DMS53 treated with DMSO at 0.1 percent for 48 hours (cell line): ENCODE data around the gene APOBR.
"Not testable (repeated sequence)": the region's sequence is repeated elsewhere in the genome, so short reads cannot be mapped to it uniquely, and the experiment has no call there.

Experiments used
- DNase-seq: peaks from one replicate; lab custom pipeline; 2025; ENCODE audit not compliant: unreplicated experiment; lab: John Stamatoyannopoulos, UW

APOBR gene, protein sequence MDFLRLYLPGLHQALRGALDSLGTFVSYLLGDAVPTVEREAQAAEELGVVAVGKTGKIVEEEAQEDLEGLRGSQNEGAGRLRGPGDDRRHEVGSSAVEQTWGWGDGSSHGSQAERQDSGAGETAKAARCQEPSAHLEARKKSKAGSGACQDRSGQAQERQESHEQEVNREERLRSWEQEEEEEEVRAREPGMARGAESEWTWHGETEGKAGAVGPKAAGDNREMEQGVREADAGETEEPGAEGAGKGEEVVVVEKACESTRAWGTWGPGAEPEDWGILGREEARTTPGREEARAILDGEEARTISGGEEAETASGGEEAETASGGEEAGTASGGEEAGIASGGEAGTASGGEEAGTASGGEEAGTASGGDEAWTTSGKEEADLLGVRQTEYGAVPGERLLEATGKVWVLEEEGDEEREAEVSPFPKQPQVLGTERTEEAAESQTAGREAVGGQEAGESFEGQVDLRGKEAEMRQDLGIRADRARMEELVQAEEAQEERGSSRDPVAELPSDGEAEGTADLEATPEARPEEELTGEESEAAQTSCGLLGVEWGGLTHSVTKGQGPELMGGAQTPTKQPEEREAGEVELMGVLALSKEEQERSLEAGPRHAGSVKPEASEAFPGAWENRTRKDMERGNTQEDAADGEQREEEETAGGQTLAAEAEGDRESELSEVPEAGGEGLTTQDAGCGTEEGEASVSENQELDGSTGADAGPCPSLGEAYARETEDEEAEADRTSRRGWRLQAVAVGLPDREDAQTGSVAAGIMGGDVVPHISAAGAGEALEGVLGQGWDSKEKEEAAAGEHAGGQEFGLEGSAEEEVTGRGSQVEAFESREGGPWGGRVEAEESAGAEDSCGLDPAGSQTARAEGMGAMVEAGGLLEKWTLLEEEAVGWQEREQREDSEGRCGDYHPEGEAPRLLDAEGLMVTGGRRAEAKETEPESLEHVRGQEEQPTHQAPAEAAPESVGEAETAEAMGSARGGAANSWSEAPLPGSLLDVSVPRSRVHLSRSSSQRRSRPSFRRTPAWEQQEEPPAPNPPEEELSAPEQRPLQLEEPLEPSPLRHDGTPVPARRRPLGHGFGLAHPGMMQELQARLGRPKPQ

DNA sequence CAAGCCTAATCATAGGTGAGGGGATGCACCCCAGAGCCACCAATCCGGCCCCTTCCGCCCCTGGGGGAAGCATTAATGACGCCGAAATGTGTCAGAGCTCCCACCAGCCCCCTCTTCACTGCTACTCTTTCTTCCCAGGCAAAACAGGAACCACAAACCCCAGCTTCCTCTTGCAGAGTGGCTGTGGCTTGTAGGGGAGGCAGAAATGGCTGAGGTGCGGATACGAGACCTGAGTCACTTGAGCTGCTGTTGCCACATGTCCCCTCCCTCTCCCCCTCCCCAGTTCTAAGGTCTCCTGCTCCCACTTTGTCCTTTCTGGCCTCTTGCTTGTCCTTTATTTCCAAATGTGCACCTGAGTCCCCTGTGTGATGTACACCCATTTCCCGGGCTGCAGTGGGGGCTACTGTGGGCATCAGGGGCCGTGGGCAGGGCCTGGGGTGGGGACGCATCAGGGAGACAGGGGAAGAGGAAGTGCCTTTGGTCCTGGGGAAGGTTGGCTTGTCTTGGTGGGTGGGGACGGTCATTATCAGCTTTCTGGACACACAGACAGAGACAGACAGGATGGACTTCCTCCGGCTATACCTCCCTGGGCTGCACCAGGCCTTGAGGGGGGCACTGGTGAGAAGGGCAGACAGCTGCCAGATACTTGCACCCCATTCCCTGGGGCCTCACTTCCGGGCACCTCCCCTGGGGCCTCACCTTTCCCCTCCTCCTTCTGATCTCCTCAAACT lies at the start of gene APOBR:
APOBR (plus strand) TSS at position 523 of the 731 bp plus-strand sequence; CDS start at position 562, 39 bp downstream.
- no peak for DNase-seq

DNA sequence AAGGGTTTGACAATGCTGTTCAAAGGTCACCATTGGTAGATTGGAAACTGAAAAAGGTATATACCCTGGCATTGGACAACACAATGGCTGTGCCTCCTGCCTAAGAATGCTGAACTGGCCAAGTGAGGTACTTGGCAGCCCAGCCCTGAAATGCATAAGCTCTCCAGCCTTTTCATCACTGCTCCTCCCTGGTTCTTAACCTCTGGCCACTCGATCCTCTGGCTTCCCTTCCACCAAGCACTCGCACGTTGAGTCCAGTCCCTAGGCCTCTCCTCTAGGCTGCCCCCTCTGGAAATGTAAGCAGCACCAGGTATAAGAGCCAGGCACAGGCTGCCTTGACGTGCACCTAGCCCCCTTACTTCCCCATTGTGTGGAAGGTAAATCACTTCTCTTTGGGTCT lies 48.1 kb upstream of the APOBR start:
- DNase-seq: not testable (repeated sequence)

DNA sequence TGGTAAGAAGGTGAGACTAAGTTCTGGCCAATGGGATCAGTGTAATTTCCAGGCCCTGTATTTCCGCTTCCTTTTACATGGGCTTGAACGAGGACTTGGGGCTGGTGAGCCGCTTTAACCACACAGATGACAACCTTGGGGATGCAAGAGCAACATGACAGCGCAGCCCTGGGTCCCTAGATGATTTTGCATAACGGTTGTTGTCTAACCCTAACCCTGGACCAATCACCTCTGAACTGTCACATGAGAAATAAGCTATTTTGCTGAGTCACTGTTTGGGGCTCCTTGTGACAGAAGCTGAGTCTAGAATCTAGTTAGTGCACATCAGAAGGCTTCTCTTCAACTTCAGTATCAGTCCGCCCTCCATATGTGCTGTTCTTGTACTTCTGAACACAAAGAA lies 47.4 kb upstream of the APOBR start:
- not testable (repeated sequence) for DNase-seq

GRCh38 chr16:28473714-28474265 lies 20.7 kb upstream of the APOBR start:
- DNase-seq: no peak

- no peak for DNase-seq
Measured at GRCh38 chr16:28475221-28475620, 19.2 kb upstream of the APOBR start.

DNA sequence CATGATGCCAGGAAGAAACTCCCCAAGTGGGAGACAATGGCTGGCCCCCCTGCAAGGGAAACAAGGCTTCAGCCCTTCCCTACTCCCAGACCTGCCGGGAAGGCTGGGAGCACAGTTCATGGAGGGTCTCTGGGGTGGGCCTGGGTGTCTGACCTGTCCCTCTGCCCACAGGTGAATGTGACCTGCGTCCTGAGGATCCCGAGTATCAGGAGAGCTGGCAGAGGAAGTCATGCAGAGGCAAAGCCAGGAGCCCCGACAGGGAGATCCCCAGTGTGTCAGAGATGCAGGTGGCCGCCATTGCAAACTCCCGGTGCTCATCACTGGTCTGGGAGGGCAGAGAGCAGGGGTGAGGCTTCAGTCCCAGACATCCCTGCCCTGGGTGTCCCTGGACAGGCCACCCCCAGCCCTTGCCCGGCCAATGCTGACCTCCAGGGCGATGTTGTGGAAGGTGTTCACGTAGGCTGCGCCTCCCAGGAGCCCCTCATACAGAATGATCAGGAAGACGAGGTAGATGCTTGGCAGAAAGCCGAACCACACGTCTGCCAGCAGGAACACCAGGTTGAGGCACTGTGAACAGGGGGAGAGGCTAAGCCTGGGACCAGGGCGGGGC lies 17.0 kb upstream of the APOBR start:
- no peak for DNase-seq

GRCh38 chr16:28478506-28479180 lies 15.8 kb upstream of the APOBR start:
- DNase-seq: no peak

DNA sequence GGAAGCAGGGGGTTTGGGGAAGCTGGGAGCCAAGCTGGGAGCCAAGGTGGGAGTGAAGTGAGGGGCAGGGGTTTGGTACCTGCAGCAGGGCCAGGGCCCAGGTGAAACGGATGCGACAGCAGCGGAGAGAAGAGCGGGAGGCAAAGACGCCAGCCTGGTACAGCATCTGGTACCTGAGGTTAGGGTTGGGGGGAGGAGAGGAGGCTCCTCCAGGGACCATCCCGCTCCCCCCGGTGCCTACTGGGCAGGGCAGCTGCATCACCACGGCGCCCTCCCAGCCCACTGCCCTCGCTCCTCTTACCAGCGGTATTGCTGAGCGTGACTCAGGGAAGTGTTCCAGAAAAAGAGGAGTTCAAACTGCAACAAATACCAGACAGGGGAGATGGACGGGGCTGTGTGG lies 12.4 kb upstream of the APOBR start:
- no peak for DNase-seq

DNA sequence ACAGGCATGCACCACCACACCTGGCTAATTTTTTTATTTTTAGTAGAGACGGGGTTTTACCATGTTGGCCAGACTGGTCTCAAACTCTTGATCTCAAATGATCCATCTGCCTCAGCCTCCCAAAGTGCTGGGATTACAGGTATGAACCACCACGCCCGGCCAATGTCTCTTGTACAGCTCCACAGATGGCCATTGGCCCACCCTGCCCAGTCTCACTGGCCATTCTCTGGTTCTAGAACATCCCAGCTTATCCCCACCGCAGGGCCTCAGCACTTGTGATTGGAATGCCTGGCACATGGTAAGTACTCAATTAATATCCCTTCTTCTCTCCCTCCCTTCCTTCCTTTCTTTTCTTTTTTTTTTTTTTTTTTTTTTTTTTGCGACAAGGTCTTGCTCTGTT lies 11.1 kb upstream of the APOBR start:
- not testable (repeated sequence) for DNase-seq

DNA sequence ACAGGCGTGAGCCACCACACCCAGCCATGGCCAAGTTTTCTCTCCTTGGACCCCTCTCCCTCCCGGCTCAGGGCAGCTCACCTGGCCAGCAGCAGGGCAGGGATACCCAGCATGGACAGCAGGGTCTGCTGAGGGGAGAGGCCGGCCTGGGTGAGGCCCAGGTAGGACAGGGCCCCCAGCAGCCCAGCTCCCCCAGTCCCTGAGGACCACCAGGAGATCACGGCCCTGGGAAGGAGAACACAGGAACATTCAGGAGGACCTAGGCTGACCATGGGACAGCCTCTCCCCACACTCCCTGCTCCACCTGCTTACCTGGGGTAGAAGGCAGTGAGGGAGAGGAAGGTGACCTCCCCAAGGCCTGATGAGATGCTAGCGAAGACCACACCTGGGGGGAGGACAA lies 8.2 kb upstream of the APOBR start:
- DNase-seq: no peak

GRCh38 chr16:28491230-28491969 lies 3.0 kb upstream of the APOBR start:
- no peak for DNase-seq

- DNase-seq: peak; percentile 90
Measured at GRCh38 chr16:28491970-28492474, 2.4 kb upstream of the APOBR start, which contains the start of gene CLN3. CLN3 (minus strand) TSS chr16:28492074; CDS start chr16:28491759, 315 bp downstream.

DNA sequence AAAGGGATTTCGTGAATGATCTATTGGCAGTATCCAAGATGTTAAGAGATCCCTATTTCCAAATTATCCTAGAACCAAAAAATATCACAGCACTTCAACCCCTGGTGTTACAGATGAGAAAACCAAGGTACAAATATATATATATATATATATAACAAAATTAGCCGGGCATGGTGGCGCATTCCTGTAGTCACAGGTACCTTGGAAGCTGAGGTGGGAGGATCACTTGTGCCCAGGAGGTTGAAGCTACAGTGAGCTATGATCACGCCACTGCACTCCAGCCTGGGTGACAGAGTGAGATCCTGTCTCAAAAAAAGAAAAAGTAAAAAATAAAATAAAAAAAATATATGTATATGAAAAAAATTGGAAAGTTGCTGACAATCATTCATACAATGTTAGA lies 1.9 kb upstream of the APOBR start:
- DNase-seq: no peak

DNA sequence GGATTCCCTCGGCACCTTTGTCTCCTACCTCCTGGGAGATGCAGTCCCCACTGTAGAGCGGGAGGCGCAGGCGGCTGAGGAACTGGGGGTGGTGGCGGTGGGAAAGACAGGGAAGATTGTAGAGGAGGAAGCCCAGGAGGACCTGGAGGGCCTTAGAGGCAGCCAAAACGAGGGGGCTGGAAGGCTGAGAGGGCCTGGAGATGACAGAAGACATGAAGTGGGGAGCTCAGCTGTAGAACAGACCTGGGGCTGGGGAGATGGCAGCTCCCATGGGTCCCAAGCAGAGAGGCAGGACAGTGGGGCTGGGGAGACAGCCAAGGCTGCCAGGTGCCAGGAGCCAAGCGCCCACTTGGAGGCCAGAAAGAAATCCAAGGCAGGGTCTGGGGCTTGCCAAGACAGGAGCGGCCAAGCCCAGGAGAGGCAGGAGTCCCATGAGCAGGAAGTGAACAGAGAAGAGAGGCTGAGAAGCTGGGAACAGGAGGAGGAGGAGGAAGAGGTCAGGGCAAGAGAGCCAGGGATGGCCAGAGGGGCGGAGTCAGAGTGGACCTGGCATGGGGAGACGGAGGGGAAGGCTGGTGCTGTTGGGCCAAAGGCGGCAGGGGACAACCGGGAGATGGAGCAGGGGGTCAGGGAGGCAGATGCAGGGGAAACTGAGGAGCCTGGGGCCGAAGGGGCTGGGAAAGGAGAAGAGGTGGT lies 803 bp downstream of the APOBR start:
- DNase-seq: no peak

DNA sequence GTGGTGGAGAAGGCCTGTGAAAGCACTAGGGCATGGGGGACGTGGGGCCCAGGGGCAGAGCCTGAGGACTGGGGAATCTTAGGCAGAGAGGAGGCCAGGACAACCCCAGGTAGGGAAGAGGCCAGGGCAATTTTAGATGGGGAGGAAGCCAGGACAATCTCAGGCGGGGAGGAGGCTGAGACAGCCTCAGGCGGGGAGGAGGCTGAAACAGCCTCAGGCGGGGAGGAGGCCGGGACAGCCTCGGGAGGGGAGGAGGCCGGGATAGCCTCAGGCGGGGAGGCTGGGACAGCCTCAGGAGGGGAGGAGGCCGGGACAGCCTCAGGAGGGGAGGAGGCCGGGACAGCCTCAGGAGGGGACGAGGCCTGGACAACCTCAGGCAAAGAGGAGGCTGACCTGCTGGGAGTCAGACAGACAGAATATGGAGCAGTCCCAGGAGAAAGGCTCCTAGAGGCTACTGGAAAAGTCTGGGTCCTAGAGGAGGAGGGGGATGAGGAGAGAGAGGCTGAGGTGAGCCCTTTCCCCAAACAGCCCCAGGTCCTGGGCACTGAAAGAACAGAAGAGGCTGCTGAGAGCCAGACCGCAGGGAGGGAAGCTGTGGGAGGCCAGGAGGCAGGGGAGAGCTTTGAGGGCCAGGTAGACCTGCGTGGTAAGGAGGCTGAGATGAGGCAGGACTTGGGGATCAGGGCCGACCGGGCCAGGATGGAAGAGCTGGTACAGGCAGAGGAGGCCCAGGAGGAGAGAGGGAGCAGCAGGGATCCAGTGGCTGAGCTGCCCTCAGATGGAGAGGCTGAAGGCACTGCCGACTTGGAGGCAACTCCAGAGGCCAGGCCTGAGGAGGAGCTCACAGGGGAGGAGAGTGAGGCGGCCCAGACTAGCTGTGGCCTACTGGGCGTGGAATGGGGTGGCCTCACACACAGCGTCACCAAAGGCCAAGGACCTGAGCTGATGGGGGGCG lies 1.6 kb downstream of the APOBR start:
- DNase-seq: no peak

DNA sequence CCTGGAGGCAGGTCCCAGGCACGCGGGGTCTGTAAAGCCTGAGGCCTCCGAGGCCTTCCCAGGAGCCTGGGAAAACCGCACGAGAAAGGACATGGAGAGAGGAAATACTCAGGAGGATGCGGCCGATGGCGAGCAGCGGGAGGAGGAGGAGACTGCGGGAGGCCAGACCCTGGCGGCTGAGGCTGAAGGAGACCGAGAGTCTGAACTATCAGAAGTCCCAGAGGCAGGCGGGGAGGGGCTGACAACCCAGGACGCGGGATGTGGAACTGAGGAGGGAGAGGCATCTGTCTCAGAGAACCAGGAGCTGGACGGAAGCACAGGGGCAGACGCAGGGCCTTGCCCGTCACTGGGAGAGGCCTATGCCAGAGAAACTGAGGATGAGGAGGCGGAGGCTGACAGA lies 2.4 kb downstream of the APOBR start:
- no peak for DNase-seq

- no peak for DNase-seq
Measured at GRCh38 chr16:28497386-28497785, 2.9 kb downstream of the APOBR start.
